ENCODE data around the gene LRRC55. TPM values are rescaled to one million over a fixed set of nuclear protein-coding genes. Genes with fewer than 3 reads are reported as not detected.

LRRC55 gene
- polyA plus RNA-seq, 1 donor (not counting 4 experiments of a cell fraction or from before 2014, with no cell fraction given), result not detected

DNA sequence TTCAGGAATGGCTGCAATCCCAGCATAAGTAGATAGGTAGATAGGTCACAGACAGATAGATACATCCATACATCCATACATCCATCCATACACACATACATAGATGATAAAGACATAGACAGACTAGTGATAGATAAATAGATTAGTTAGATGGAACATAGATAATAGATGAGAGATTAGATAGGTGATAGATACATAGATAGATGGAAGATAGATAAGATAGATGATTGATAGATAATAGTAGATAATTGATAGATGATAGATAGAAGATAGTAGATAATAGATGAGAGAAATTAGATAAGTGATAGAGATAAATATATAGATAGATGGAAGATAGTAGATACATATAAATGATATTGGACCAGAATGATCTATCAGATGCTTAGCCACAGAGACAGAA lies 28.3 kb upstream of the LRRC55 start:
- TF ChIP-seq EZH2 (IDR thresholded peaks at IDR 0.05; ENCODE audit: low read length), result no peak
- TF ChIP-seq, protein P1, sequence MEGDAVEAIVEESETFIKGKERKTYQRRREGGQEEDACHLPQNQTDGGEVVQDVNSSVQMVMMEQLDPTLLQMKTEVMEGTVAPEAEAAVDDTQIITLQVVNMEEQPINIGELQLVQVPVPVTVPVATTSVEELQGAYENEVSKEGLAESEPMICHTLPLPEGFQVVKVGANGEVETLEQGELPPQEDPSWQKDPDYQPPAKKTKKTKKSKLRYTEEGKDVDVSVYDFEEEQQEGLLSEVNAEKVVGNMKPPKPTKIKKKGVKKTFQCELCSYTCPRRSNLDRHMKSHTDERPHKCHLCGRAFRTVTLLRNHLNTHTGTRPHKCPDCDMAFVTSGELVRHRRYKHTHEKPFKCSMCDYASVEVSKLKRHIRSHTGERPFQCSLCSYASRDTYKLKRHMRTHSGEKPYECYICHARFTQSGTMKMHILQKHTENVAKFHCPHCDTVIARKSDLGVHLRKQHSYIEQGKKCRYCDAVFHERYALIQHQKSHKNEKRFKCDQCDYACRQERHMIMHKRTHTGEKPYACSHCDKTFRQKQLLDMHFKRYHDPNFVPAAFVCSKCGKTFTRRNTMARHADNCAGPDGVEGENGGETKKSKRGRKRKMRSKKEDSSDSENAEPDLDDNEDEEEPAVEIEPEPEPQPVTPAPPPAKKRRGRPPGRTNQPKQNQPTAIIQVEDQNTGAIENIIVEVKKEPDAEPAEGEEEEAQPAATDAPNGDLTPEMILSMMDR (optimal IDR thresholded peaks at IDR 0.05 in 1 of 3, IDR thresholded peaks at IDR 0.05 in 1 of 3, conservative IDR thresholded peaks at IDR 0.05 in 1 of 3; ENCODE audit: extremely low read depth in 1 of 3, insufficient read depth in 2 of 3, low read length in 3 of 3), result no peak

DNA sequence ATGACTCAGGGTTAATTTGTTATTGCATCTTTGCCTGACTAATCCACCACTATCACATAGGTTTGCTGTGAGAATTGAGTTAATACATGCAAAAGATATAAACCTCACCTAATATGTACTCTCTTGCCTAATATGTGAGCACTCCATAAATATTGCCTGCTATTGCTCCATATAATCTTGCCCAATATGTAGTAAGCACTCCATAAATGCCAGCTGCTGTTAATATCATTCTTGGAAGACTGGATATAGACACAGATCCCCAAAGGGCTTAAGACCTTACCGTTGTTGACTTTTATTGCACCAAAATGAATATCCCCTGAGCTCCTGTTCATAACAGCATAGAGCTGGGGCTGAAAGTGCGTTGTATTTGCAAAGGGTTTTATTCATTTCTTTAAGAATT lies 27.0 kb upstream of the LRRC55 start:
- Histone ChIP-seq H3K4me2 (ENCODE audit: control insufficient read depth, extremely low read depth, insufficient read depth, low read depth, low read length) (no peak overlapping the region), H3K4me1 (ENCODE audit: control insufficient read depth, extremely low read depth, insufficient read depth, low read length) (peaks cover 10% of the 10 kb centered on the region), H3K9ac (ENCODE audit: control insufficient read depth, extremely low read depth, insufficient read depth, low read length) (no peak overlapping the region), H4K20me1 (ENCODE audit: control insufficient read depth, extremely low read depth, insufficient read depth, low read length) (no peaks in the 10 kb centered on the region), H3K27ac (ENCODE audit: control insufficient read depth, insufficient read depth, low read length) (no peak overlapping the region), H3K36me3 (ENCODE audit: control insufficient read depth in 2 of 2, extremely low read depth in 1 of 2, insufficient read depth in 2 of 2, low read length in 2 of 2) (no peaks in the 10 kb centered on the region), H3K9me3 (ENCODE audit: control insufficient read depth, low read depth, low read length) (no peaks in the 10 kb centered on the region), H3K9me1 (ENCODE audit: control insufficient read depth, extremely low read depth, insufficient read depth, low read length) (no peaks in the 10 kb centered on the region), H3K79me2 (ENCODE audit: control insufficient read depth, insufficient read depth, low read length) (no peaks in the 10 kb centered on the region), H3K27me3 (ENCODE audit: control insufficient read depth, extremely low read depth, insufficient read depth, low read length) (no peaks in the 10 kb centered on the region), H2AFZ (ENCODE audit: control insufficient read depth, low read length) (no peak overlapping the region), H3K4me3 (ENCODE audit: control insufficient read depth in 2 of 3, extremely low read depth in 1 of 3, insufficient read depth in 2 of 3, low read depth in 1 of 3, low read length in 3 of 3) (no peak overlapping the region)
- FAIRE-seq (no peak), DNase-seq (ENCODE audit: low read depth, low spot score) (no peak)
- dilution Hi-C loops (cut with MboI; ENCODE audit: extremely low pct_ligation_motif_present, low sequenced_read_pairs), result no loop called here
- TF ChIP-seq, protein P1 (optimal IDR thresholded peaks at IDR 0.05 in 1 of 3, IDR thresholded peaks at IDR 0.05 in 1 of 3, conservative IDR thresholded peaks at IDR 0.05 in 1 of 3; ENCODE audit: extremely low read depth in 1 of 3, insufficient read depth in 2 of 3, low read length in 3 of 3), result no peak
- no peak for TF ChIP-seq EZH2 (IDR thresholded peaks at IDR 0.05; ENCODE audit: low read length)

More for the DNA sequence above, 28.3 kb upstream of the LRRC55 start:
- dilution Hi-C loops (cut with MboI; ENCODE audit: extremely low pct_ligation_motif_present, low sequenced_read_pairs), result no loop called here
- no peaks in the 10 kb centered on the region for H4K20me1 ChIP-seq (ENCODE audit: control insufficient read depth, extremely low read depth, insufficient read depth, low read length)
- H3K4me1 ChIP-seq (ENCODE audit: control insufficient read depth, extremely low read depth, insufficient read depth, low read length), result peaks cover 10% of the 10 kb centered on the region
- no peak overlapping the region for H3K27ac ChIP-seq (ENCODE audit: control insufficient read depth, insufficient read depth, low read length)
- no peaks in the 10 kb centered on the region for H3K79me2 ChIP-seq (ENCODE audit: control insufficient read depth, insufficient read depth, low read length)
- H3K9me1 ChIP-seq (ENCODE audit: control insufficient read depth, extremely low read depth, insufficient read depth, low read length), result no peaks in the 10 kb centered on the region
- no peak for DNase-seq (ENCODE audit: low read depth, low spot score)
- H3K36me3 ChIP-seq (ENCODE audit: control insufficient read depth in 2 of 2, extremely low read depth in 1 of 2, insufficient read depth in 2 of 2, low read length in 2 of 2), result no peaks in the 10 kb centered on the region
- no peak for FAIRE-seq
- no peak overlapping the region for H3K4me2 ChIP-seq (ENCODE audit: control insufficient read depth, extremely low read depth, insufficient read depth, low read depth, low read length)
- no peaks in the 10 kb centered on the region for H3K27me3 ChIP-seq (ENCODE audit: control insufficient read depth, extremely low read depth, insufficient read depth, low read length)
- no peaks in the 10 kb centered on the region for H3K9me3 ChIP-seq (ENCODE audit: control insufficient read depth, low read depth, low read length)
- no peak overlapping the region for H3K9ac ChIP-seq (ENCODE audit: control insufficient read depth, extremely low read depth, insufficient read depth, low read length)
- no peak overlapping the region for H2AFZ ChIP-seq (ENCODE audit: control insufficient read depth, low read length)
- no peak overlapping the region for H3K4me3 ChIP-seq (ENCODE audit: control insufficient read depth in 2 of 3, extremely low read depth in 1 of 3, insufficient read depth in 2 of 3, low read depth in 1 of 3, low read length in 3 of 3)

Measured in keratinocyte (primary cell).